ENCODE data around the gene PRKCD.
"Not testable (repeated sequence)": the region's sequence is repeated elsewhere in the genome, so short reads cannot be mapped to it uniquely, and the experiment has no call there.

PRKCD gene

DNA sequence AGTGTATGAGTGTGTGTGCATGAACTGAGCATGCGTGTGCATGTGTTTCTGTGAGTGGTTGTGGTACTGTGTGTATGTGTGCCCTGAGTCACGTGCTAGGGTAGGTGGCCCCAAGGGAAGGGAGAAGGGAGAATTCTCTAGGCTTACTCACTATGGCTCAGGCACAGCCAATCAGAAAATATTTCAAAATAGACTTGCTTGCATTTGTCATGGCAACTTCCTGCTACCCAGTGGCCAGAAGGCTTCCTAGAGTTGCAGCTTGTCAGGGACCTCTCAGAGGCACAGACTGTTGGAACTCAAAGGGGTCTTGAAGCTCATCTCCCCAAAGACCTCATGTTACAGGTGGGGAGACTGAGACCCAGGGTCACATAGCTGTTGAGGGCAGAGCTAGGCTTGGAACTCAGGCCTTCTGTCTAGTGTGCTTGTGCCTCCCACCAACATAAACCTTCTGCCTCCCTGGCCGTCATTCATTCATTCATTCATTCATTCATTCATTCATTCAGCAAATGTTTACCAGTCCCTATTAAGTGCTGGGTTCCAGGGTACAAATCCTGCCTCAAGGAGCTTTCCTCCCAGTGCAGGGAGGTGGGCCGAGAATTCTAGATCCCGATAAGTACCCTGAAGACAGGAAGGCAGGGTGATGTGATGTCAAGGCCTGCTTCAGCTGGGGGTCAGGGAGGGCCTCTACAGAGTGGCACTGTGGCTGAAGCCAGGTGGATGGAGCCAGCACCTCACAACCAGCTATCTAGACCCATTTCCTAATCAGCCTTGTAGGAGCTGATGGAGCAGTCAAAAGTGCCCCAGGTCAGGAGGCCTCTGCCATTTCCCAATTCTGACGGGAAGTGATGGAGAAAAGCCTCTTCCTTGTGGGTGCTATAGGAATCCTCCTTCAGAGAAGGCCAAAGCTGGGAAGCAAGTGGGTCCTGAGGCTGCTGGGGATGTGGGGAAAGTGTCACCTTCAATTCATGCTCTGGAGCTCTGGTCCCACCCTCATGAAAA, 19.9 kb upstream of the PRKCD start:
- DNase-seq, result no peak

DNA sequence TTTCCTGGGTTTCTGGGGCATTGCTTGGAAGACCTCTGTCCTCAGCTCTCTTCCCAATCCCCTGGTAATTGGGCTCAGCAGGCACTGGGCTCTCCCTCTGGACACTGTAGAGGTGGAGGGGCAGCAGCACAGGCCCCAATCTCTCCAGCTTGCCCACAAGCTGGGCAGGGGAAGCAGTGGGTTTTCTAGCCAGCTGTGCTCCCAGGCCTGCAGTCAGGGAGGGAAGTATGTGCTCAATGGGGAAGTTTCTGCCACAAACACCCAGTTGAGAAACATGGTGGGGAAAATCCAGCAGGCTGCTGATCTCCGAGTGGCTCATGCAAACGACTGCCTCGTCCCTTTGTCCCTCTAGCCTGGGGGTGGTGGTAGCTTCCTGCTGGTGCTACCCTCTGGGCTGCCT, 18.0 kb upstream of the PRKCD start:
- DNase-seq, result no peak

DNA sequence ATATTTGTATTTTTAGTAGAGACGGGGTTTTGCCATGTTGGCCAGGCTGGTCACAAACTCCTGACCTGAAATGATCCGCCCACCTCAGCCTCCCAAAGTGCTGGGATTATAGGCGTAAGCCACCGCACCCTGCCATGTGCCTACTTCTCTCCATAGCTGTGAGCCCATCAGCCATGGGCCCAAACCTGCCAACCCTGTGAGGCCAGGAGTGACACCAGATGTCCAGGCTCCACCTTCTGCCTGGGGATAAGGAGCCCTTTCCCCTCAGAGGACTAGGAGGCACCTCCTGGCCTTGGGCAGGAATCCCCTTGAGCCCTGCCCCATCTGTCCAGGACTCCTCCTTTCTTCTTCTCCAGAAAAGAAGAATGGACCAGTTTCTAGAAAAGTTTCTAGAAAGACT, 16.6 kb upstream of the PRKCD start:
- DNase-seq, result no peak

DNA sequence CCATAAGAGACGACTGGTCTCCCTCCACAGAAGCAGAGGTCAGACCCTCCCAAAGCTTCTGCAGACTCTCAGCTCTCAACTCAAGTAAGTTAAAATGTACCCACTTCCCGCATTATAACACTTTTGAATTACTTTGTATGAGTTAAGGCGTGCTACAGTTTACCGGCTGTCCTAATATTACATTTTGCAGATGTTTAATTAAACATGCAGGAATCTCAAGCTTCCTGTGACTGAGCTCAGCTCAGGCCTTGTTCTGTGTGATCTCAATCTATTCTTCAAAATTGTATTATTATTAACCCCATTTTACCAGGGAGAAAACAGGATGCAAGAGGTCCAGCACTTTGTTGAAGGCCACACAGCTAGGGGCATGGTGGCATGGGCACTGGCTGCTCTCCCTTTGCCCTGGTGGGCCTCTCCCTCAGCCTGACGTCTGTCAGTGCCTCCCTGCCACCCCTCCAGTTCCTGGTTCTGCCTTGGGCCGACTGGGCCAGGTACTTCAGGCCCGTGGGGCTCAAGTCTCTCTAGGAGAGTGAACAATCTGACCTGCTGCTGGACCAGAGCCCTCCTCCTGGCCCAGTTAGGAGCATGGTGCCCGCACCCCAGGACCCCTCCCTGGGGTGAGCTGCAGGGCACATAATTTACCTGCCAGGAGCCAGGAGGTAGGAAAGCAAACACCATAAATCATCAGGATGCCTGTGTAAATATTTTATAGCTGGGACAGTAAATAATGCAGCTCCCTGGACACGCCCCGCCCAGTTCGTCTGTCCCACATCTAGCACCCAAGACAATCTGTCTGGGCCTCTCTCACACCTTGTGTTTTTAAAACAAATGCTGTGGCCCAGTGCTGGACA, 15.9 kb upstream of the PRKCD start:
- DNase-seq, result no peak

DNA sequence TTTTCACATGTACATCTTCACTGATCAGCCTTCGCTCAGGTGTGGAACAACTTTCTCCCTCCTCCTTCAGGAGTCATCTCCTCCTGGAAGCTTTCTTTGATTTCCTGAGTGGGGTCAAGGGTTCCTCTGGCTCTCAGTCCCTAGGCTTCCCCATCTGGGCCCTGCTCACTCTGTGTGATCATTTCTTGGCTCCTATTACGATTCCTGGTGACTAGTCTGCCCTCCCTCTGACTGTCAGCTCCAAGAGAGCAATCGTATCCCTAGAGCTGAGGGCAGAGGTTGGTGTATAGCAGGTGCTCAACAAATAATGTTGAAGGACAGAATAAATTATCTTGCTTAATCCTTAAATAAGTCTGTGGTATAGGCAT, 15.3 kb upstream of the PRKCD start:
- DNase-seq, result no peak

DNA sequence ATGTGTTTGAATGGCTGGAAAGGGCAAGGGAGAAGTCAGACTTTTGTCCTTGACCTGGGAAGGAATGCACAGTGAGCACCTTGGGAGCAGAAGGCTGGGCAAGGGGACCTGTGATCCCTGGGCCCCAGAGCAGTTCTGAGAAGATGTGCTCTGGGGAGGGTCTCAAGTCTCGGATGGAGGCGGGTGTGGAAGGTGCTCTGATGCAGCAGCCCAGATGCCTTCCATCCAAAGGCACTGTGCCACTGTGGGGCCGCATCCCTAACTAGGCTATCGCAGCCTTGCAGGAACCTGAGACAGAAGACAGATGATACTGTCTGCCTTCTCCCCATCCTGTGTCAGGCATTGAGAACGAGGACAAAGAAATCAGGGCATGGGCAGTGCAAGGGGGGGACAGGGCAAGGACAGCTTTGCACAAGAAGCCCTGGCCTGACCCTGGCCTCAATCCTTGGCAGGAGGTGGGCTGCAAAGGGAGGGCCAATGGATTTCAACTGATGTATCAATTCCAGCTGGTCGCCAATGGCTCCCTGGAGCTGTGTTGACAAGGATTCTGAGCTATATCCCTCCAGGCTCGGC, 14.6 kb upstream of the PRKCD start:
- no peak for DNase-seq

DNA sequence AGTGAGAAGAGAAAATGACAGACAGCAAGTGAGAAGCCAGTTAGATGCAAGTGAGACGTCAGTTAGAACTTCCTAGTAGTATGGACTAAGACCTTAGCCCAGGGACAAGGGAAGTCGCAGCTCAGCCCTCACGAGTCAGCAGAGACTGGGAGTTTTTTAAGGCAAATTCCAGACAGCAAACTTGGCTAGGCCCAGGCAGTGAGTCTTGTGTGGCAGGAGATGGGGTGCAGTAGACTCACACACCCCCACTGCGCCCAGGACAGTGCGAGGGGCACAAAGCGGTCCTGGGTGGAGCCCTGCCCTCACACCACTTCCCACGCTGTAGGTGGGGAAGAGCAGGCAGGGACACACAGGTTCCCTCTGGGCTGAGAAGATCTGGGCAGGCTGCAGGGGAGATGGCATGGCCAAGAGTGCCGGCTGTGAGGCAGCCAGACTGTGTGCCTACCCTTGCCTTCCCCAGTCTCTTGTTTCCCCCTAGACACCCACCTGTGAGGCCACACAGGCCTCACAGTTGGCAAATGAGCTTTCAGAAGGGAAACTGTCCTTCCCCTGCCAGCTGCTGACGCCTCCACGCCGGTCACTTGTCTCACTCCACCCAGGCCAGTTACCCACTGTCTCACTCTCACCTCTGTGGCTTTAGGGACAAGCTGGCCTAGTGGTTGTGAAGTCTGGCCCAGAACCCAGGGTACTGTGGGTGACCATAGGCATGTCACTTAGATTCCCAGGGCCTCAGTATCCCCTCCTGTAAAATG, 13.7 kb upstream of the PRKCD start:
- DNase-seq, result no peak

DNA sequence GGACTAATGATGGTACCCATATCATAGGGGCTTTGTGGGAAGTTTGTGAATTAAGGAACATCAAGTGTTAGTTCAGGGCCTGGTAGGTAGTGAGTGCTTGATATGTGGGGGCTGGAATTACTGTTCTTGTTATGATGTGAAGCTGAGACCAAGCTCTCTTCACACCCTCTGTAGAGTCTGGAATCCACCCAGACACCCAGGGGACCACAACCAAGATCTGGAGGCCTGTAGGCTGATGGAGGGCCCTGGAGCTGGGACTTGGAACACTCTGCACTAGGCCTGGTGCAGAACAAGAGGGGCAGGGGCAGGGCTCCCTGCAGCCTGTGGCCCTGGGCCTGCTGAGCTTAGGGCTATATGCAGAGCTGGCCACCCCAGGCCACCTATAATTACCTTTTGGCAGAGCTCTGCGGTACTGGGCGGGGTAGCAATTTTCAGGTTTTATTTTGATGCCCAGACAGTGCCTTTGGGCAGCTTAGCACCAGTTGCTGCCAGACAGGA, 13.1 kb upstream of the PRKCD start:
- no peak for DNase-seq

DNA sequence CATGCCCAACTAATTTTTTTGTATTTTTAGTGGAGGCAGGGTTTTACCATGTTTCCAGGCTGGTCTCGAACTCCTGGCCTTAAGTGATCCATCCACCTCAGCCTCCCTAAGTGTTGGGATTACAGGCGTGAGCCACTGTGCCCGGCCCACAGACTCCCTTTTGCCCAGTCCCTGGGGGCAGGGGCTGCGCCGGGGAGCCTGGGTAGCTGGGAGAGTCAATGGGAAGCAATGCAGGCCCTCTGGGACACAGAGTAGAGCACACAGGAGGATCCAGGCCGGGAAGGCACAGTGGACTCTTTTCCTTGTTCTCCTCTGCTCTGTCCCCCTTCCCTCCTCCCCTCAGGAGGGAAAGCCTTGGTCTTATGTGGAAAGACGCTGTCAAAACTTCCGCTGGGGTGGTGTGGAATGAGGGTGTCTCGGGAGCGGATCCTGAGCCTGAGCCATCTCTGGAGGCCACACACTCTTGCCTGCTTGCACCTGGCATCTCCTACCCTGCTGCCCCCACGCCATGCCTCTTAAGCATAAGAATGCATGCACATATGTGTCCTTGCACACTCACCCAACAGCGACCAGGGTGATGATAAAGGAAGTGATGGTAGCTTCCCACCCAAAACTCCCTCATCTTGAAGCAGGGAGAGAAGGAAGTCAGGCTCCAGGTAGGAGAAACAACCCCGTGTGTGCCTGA, 11.9 kb upstream of the PRKCD start:
- no peak for DNase-seq

DNA sequence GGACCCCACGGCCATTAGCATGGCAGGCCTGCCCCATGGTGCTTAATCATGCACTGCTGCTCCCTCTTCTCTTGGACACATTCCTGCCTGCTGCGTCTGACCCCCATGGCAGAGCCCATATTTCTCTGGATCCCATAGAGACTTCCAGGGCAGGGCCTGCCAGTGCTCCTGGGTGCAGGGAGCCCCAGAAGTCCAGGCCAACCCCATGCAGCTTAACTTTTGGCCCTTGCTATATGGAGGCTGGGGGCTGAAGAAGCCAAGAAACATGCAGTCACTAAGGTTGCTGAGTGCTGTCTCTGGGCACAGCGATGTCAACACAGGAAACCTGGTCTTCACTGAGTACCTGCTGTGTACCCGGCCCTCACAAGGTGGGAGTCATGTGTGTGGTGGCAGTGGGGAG, 11.3 kb upstream of the PRKCD start:
- DNase-seq, result no peak

DNA sequence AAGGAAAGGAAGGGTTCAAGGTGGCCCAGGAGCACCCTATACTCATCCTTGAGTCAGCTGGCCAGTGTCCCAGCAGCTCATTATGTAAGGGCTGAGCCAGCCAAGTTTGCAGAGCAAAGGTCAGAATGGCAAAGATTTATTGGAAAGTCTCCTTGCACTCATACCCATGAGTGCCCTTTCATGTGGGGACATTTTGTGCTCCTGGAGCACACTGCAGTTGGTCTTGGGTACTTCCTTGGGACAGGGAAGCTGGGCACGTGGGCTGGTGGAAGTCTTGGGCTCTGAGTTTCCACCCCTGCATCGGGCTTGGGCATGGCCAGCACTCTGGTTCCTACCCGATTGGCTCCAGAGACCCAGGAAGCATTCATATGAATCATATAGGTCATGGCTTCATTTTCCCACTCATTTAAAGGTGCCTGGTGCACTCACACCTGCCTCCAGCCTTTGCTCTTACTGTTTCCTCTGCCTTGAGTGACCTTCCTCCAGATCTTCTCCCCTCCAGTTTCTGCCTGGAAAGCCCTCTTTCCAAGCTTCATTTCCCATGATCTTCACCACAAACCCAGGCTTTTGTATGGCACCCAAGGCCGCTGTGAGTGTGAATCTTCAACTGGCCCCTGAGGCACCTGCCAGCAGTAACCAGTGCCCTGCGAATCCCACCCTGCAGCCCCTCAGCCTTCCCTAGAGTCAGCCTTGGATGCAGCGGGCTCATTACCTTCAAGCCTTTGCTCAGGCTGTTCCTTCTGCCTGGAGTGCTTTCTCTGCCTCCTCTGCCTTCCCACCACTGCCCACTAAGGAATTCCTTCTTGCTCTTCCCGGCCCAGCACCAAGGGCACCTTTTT, 10.5 kb upstream of the PRKCD start:
- DNase-seq, result no peak

DNA sequence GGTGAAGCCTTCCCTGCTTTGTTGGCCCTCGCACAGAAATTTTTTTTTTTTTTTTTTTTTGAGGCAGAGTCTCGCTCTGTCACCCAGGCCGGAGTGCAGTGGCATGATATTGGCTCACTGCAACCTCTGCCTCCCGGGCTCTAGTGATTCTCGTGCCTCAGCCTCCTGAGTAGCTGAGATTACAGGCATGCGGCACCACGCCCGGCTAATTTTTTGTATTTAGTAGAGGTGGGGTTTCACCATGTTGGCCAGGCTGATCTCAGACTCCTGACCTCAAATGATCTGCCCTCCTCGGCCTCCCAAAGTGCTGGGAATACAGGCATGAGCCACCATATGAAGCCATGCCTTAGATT, 9.9 kb upstream of the PRKCD start:
- DNase-seq, result not testable (repeated sequence)

DNA sequence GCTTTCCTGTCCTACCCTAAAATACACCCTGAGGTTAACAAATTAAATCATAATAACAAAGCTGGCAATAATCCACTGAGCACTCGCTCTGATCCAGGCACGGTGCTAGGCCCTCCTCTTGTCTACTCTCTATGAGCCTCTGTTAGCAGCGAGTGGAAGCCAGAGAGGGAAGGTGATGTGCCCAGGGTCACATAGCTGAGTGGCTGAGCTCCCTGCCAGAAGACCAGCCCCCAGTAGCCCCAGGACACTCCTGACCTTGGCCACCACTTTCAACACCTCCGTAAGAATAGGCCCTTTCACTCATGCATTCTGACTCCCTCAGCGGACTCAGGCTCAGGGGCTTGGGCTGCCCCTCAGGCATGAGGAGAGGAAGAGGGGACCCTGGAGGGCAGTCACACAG, 9.5 kb upstream of the PRKCD start:
- no peak for DNase-seq

DNA sequence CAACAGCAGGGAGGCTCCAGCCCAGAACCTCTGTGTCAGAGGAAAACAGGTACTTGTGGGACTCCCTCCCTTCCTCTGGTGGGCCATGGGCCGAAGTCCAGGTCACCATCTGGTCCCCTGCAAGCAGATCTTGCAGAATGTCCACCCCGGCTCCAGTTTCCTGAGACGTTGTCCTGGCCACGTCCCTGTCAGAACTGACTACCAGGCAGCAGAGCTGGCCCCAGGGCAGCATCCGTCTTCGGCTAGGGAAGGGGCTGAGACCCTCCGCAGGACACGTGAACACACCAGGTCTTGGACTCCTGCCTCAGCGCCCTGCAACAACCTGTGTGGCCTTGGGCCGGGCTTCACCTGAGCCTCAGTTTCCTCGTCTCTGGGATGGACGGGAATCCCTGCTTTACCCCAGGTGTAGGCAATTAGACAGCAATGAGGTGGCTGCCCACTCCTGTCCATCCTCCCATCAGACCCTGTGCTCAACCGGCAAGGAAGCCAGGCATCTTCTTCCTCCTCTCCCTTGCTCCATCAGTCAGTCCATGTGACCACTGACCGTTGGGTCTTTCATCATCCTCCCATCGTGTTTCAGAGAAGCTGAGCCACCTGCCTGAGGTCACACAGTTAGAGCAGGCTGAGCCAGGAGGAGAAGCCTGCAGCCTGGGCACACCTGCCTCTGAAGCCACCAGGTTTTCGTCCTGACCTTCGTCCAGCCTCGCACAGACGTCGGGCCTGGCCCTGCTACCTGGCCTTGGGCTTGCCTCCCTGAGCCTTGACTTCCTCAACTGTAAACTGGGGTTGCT, 8.9 kb upstream of the PRKCD start:
- no peak for DNase-seq

DNA sequence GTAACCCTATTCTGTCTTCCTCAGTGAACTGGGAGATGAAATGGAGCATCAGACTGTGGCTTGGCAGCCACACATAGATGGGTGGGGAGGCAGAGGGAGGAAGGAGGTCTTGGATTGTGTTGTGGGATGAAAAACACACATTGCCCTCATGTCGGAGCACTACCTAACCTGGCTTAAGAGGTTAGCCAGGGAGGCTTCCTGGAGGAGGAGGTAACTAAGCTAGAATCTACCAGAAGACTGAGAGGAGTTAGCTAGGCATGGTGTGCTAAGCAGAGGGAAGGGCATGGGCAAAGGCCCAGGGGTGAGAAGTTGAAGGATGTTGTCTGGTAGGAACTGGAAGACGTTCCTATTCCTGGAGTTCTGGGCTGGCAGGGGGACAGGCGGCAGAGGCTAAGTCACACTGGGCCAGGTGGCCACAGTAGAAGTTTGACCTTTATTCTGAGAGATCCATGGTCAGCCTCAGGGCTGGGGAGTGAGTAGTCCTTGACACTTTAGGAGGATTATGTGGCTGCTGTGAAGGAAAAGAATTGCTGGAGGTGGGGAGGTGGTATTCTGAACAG, 7.7 kb upstream of the PRKCD start:
- DNase-seq, result no peak

DNA sequence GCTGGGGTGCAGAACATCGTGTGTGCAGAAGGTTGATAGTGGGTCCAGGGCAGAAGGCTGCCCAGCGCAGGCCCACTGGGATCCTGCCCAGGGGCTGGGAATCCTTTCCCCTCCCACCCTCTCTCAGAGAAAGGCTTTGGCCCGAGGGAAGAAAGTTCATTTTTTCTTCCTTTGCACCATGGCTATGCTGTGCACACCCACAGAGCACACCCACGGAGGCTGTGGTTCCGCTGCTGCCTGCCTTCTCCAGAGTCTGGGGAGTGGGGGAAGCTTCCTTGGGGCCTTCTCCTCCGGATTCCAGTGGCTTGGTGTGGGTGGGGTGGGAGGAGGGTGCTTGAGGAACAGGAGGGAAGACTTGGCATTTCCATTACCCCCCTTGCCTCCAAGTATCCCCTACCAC, 7.0 kb upstream of the PRKCD start:
- no peak for DNase-seq

DNA sequence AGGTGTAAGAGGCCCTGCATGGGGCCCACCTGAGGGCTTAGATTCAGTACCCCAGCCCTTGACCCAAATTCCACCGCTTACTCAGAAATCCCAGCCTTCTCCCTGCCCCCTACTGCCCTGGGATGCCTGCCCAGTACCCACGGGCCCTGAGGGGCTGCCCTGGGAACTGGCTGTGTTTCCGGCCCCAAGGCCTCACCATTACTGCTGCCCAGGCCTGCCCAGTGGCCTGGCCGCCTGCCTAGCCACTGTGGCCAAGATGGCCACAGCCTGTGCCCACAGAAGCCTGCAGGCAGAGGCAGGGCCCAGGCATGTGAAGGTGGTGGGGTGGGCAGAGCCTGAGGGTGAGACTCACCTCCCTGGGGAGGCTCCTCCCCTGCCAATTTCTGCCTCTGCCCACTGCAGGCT, 6.1 kb upstream of the PRKCD start:
- DNase-seq, result no peak

DNA sequence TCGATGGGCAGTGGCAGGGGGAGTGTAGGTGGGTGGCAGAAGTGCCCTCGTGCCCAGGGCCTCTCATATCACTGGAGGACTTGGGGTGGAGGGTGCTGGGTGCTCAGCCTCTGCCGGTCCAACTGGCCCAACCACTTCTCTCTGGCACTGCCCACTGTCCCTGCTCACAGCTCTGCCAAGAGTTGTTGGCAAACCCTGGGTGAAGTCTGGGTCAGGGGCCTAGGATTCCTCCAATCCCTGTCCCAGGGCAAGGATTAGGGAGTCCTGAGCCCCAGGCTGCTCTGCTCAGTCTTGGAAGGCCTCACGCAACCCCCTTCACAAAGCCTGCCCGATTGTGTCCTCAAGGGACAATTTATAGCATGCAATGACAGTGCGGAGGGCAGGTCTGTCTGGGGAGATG, 5.2 kb upstream of the PRKCD start:
- DNase-seq, result no peak

DNA sequence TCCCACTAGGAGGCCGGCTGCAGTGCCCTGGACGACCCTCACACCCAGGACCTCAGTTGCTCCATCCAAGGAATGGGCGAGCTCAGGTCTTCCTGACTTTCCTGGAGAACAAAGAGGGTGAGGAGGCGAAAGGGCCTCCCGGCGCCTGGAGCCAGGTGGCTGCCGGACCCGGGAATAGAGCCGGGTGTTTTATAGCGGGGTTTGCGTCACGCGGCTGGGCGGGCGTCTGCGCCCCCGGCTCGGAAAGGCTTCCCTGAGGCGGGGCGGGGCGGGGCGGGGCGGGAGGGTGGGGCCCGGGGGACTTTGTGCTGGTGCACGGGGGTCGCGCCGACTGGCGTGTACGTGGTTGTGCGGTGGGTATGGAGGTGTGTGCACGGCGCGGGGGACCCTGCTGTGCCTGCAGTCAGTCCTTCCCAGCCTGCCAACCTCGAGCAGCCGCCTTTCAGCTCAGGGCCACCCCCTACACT, 4.6 kb upstream of the PRKCD start:
- DNase-seq, result no peak

Measured in activated CD4-positive, alpha-beta T cell treated with anti-CD3 and anti-CD28 coated beads, Interleukin-10, Interleukin-2, amounts not matched to agents 100 ng/mL and 50 ng/mL, durations not matched to agents 16 hours and 8 hours (primary cell).